ENCODE data around the gene MEGF6. TPM values are rescaled to one million over a fixed set of nuclear protein-coding genes. Genes with fewer than 3 reads are reported as not detected.
"Not testable (repeated sequence)": the region's sequence is repeated elsewhere in the genome, so short reads cannot be mapped to it uniquely, and the experiment has no call there.

The MEGF6 gene
- total RNA-seq, 4 donors from 2014 or later = 0.88 to 69.0 (median 36.9) TPM

DNA sequence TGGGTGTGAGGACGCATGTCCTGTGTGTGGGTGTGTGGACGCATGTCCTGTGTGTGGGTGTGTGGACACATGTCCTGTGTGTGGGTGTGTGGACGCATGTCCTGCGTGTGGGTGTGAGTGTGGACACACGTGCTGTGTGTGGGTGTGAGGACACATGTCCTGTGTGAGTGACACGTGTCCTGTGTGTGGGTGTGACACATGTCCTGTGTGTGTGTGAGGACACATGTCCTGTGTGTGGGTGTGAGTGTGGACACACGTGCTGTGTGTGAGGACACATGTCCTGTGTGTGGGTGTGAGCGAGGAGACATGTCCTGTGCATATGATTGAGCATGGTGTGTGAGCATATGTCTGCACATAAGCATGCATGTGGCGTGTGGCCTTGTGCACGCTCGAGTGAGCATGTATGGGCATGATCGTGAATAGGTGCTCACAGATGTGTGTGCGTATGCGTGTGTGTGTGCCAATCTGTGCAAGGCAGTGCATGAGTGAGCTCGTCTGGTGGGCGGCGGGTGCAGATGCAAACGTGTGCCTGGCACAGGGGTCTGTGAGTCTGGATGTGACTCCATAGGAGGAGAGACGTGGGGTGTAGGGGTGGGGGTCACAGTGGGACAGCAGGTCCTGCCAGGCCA is 25.3 kb downstream of the MEGF6 start:
- DNase-seq = no peak
- Histone ChIP-seq H3K27ac (no peak overlapping the region), H3K4me3 (no peak overlapping the region), H3K9me3 (no peaks in the 10 kb centered on the region), H3K4me1 (no peaks in the 10 kb centered on the region), H3K36me3 (no peaks in the 10 kb centered on the region), H3K27me3 (no peaks in the 10 kb centered on the region)
- no peak for TF ChIP-seq POLR2A (IDR thresholded peaks at IDR 0.05)
- TF ChIP-seq, protein P1, sequence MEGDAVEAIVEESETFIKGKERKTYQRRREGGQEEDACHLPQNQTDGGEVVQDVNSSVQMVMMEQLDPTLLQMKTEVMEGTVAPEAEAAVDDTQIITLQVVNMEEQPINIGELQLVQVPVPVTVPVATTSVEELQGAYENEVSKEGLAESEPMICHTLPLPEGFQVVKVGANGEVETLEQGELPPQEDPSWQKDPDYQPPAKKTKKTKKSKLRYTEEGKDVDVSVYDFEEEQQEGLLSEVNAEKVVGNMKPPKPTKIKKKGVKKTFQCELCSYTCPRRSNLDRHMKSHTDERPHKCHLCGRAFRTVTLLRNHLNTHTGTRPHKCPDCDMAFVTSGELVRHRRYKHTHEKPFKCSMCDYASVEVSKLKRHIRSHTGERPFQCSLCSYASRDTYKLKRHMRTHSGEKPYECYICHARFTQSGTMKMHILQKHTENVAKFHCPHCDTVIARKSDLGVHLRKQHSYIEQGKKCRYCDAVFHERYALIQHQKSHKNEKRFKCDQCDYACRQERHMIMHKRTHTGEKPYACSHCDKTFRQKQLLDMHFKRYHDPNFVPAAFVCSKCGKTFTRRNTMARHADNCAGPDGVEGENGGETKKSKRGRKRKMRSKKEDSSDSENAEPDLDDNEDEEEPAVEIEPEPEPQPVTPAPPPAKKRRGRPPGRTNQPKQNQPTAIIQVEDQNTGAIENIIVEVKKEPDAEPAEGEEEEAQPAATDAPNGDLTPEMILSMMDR (IDR thresholded peaks at IDR 0.05) = no peak
- intact Hi-C loops (cut with DNase I; ENCODE audit: low total_unique reads) = no loop called here

DNA sequence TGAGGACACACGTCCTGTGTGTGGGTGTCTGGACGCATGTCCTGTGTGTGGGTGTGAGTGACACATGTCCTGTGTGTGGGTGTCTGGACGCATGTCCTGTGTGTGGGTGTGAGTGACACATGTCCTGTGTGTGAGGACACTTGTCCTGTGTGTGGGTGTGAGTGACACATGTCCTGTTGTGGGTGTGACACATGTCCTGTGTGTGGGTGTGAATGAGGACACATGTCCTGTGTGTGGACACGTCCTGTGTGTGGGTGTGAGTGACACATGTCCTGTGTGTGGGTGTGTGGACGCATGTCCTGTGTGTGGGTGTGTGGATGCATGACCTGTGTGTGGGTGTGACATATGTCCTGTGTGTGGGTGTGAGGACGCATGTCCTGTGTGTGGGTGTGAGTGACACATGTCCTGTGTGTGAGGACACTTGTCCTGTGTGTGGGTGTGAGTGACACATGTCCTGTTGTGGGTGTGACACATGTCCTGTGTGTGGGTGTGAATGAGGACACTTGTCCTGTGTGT is 25.9 kb downstream of the MEGF6 start:
- H3K27ac ChIP-seq; DNase-seq; H3K4me1 ChIP-seq; H3K4me3 ChIP-seq; H3K36me3 ChIP-seq; H3K27me3 ChIP-seq; intact Hi-C loops (cut with DNase I; ENCODE audit: low total_unique reads); H3K9me3 ChIP-seq: not testable (repeated sequence)

DNA sequence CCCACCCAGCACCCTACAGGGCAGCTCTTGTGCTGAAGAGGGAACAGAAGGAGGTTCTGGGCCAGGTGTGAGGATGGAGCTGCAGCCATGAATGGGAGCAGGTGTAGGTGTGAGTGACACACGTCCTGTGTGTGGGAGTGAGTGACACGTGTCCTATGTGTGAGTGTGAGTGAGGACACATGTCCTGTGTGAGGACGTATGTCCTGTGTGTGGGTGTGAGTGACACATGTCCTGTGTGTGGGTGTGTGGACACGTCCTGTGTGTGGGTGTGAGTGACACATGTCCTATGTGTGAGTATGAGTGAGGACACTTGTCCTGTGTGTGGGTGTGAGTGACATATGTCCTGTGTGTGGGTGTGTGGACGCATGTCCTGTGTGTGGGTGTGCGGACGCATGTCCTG is 26.4 kb downstream of the MEGF6 start:
- no peak for DNase-seq
- TF ChIP-seq, protein P1 (IDR thresholded peaks at IDR 0.05) = no peak
- TF ChIP-seq POLR2A (IDR thresholded peaks at IDR 0.05) = no peak
- no peak overlapping the region for H3K4me3 ChIP-seq
- no peak overlapping the region for H3K27ac ChIP-seq
- intact Hi-C loops (cut with DNase I; ENCODE audit: low total_unique reads) = no loop called here
- no peaks in the 10 kb centered on the region for H3K4me1 ChIP-seq
- H3K27me3 ChIP-seq = no peaks in the 10 kb centered on the region
- H3K9me3 ChIP-seq = no peaks in the 10 kb centered on the region
- H3K36me3 ChIP-seq = no peaks in the 10 kb centered on the region

GRCh38 chr1:3583751-3584150 is 27.6 kb downstream of the MEGF6 start:
- DNase-seq = not testable (repeated sequence)

DNA sequence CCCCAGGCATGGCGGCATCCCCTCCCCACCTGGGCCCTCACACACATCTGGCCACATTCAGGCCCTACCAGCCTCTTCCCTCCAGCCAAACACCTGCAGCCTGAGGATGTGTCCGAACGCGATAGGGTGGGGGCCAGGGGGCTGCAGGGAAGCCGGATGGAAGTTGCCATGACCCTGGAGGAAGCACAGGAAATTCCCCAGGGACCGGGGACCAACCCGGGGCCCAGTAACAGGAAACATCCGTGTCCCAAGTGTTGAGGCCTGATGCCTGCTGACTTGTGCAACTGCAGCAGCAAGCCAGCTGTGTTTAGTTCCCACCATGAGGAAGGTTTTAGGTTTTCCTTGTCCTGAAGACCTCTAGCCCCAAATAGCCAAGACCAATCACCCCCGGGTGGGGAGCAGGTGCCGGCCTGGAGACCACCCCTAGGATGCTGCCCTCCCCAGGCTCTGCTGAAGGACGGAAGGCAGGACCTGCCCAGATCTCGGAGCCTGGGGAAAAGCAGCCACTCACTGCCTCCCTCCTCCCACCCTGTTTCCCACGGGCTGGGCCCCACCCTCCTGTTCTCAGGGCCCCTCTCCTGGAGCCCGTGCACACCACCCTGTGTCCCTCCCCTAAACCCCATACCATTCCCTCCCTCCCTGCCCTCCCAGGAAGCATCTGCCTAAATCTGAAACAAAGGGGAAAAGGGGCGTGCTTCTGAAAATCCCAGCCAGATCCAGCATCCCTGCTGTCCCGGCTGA is 29.8 kb downstream of the MEGF6 start:
- intact Hi-C loops (cut with DNase I; ENCODE audit: low total_unique reads) = no loop called here
- H3K27me3 ChIP-seq = no peaks in the 10 kb centered on the region
- TF ChIP-seq, protein P1 (IDR thresholded peaks at IDR 0.05) = no peak
- TF ChIP-seq POLR2A (IDR thresholded peaks at IDR 0.05) = no peak

More at GRCh38 chr1:3583751-3584150, 27.6 kb downstream of the MEGF6 start:
- H3K4me1 ChIP-seq; H3K4me3 ChIP-seq; H3K27me3 ChIP-seq; intact Hi-C loops (cut with DNase I; ENCODE audit: low total_unique reads); H3K9me3 ChIP-seq; H3K27ac ChIP-seq; H3K36me3 ChIP-seq: not testable (repeated sequence)

DNA sequence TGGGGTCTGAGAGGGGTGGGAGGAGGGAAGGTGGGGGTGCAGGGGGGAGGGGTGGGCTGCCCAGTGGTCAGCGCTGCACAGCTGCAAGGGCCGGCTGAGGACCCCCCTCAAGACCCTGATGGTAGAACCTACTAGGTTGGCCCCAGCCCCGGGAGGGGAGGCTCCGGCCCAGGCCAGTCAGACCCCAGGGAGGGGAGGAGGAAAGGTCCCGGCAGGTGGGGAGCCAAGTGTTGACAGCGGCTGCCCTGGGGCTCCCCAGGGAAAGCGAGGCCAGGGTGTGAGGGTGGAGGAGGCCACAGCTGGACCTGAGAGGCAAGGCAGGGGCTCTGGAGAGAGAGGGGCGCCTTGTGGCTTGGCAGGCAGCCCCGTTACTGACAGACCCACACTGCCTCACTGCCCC is 31.1 kb downstream of the MEGF6 start:
- Histone ChIP-seq H3K27ac (no peak overlapping the region), H3K9me3 (no peaks in the 10 kb centered on the region), H3K4me1 (no peaks in the 10 kb centered on the region), H3K36me3 (no peaks in the 10 kb centered on the region), H3K27me3 (no peaks in the 10 kb centered on the region), H3K4me3 (no peak overlapping the region)
- intact Hi-C loops (cut with DNase I; ENCODE audit: low total_unique reads) = no loop called here
- no peak for DNase-seq
- TF ChIP-seq POLR2A (IDR thresholded peaks at IDR 0.05) = no peak
- TF ChIP-seq, protein P1 (IDR thresholded peaks at IDR 0.05) = no peak

More for the DNA sequence above, 29.8 kb downstream of the MEGF6 start:
- no peaks in the 10 kb centered on the region for H3K9me3 ChIP-seq
- no peak overlapping the region for H3K27ac ChIP-seq
- H3K36me3 ChIP-seq = no peaks in the 10 kb centered on the region
- no peaks in the 10 kb centered on the region for H3K4me1 ChIP-seq
- no peak for DNase-seq
- no peak overlapping the region for H3K4me3 ChIP-seq

Data from uterus (tissue), 4 donors.